ENCODE measurements around the gene ATP7B.
"Not testable (repeated sequence)": the region's sequence is repeated elsewhere in the genome, so short reads cannot be mapped to it uniquely, and the experiment has no call there.

The ATP7B gene

GRCh38 chr13:51988988-51989618, 22.1 kb downstream of the ATP7B start:
- Histone ChIP-seq H3K4me1 (no peaks in the 10 kb centered on the region), H3K27ac (no peak overlapping the region), H3K36me3 (no peaks in the 10 kb centered on the region), H3K4me3 (no peak overlapping the region), H3K27me3 (no peaks in the 10 kb centered on the region), H3K9me3 (peaks cover 0 to 5% (median 0%) of the 10 kb centered on the region in 3 donors)
- DNase-seq: no peak
- intact Hi-C loops (cut with DNase I; ENCODE audit: low total_unique reads): no loop called here
- TF ChIP-seq CTCF (IDR thresholded peaks at IDR 0.05): no peak

- H3K9me3 ChIP-seq; H3K36me3 ChIP-seq; intact Hi-C loops (cut with DNase I; ENCODE audit: low total_unique reads); H3K27me3 ChIP-seq; H3K27ac ChIP-seq; H3K4me3 ChIP-seq; DNase-seq: not testable (repeated sequence)
- H3K4me1 ChIP-seq: peaks cover 0 to 19% (median 2%) of the 10 kb centered on the region in 4 donors
Observed at GRCh38 chr13:51984904-51985303, 26.3 kb downstream of the ATP7B start.

- H3K36me3 ChIP-seq; DNase-seq; H3K27me3 ChIP-seq; H3K27ac ChIP-seq; H3K4me3 ChIP-seq; H3K9me3 ChIP-seq; intact Hi-C loops (cut with DNase I; ENCODE audit: low total_unique reads): not testable (repeated sequence)
- peaks cover 0 to 19% (median 2%) of the 10 kb centered on the region in 4 donors for H3K4me1 ChIP-seq
Observed at GRCh38 chr13:51983292-51983691, 28.0 kb downstream of the ATP7B start.

- Histone ChIP-seq H3K36me3 (no peaks in the 10 kb centered on the region), H3K9me3 (no peaks in the 10 kb centered on the region), H3K4me3 (no peak overlapping the region), H3K4me1 (peaks cover 0 to 19% (median 2%) of the 10 kb centered on the region in 4 donors), H3K27ac (no peak overlapping the region), H3K27me3 (no peaks in the 10 kb centered on the region)
- intact Hi-C loops (cut with DNase I; ENCODE audit: low total_unique reads): no loop called here
- no peak for TF ChIP-seq CTCF (IDR thresholded peaks at IDR 0.05)
- DNase-seq: no peak
Observed at GRCh38 chr13:51981355-51981754, 29.9 kb downstream of the ATP7B start.

- Histone ChIP-seq H3K27ac (no peak overlapping the region), H3K36me3 (no peaks in the 10 kb centered on the region), H3K27me3 (no peaks in the 10 kb centered on the region), H3K4me3 (no peak overlapping the region), H3K4me1 (peaks cover 0 to 19% (median 2%) of the 10 kb centered on the region in 4 donors), H3K9me3 (no peaks in the 10 kb centered on the region)
- TF ChIP-seq CTCF (IDR thresholded peaks at IDR 0.05): no peak
- no peak for DNase-seq
- intact Hi-C loops (cut with DNase I; ENCODE audit: low total_unique reads): no loop called here
Observed at GRCh38 chr13:51980908-51981307, 30.3 kb downstream of the ATP7B start.

- H3K27me3 ChIP-seq: no peaks in the 10 kb centered on the region
- no peaks in the 10 kb centered on the region for H3K36me3 ChIP-seq
- no peak overlapping the region for H3K4me3 ChIP-seq
- intact Hi-C loops (cut with DNase I; ENCODE audit: low total_unique reads): no loop called here
- peaks cover 0 to 19% (median 2%) of the 10 kb centered on the region in 4 donors for H3K4me1 ChIP-seq
- no peak for DNase-seq
- H3K9me3 ChIP-seq: no peaks in the 10 kb centered on the region
- no peak for TF ChIP-seq CTCF (IDR thresholded peaks at IDR 0.05)
- H3K27ac ChIP-seq: no peak overlapping the region
Observed at GRCh38 chr13:51978796-51979556, 32.3 kb downstream of the ATP7B start.

Measured in tibial artery (tissue), 4 donors.